Gastrocnemius medialis (tissue), 4 donors: ENCODE measurements around the gene SLC4A2. TPM values are rescaled to one million over a fixed set of nuclear protein-coding genes. Genes with fewer than 3 reads are reported as not detected.
"Not testable (repeated sequence)": the region's sequence is repeated elsewhere in the genome, so short reads cannot be mapped to it uniquely, and the experiment has no call there.

Source experiments
- ATAC-seq, 2 donors: fragments of 150-250 bp; one replicate each; pipeline ENCODE4 v1.9.1; 2016
- DNase-seq, 2 donors: peaks; one replicate each; pipeline ENCODE4 v3.0.0-alpha.2; 2019
- H3K27ac ChIP-seq, 4 donors: fragments of 200-600 bp; sonication (generic); 1 replicate in 1 of 4; 2 replicates in 3 of 4; pipeline ENCODE4 v1.5.1; 2016 to 2018; ENCODE audit warnings: mild to moderate bottlenecking in 2 of 4, moderate library complexity in 1 of 4
- H3K27me3 ChIP-seq, 3 donors: fragments of 200-600 bp; sonication (generic) in 2 of 3; 1 replicate in 1 of 3; 2 replicates in 2 of 3; pipeline versions ENCODE4 v1.5.1 to v1.6.0; 2016 to 2019; ENCODE audit warnings: mild to moderate bottlenecking in 1 of 3, moderate library complexity in 1 of 3
- H3K36me3 ChIP-seq, 2 donors: fragments of 200-600 bp; sonication (generic) in 1 of 2; one replicate each; pipeline ENCODE4 v1.5.1; 2017 to 2018
- H3K4me1 ChIP-seq, 2 donors: fragments of 200-600 bp; sonication (generic) in 1 of 2; one replicate each; pipeline ENCODE4 v1.5.1; 2016 to 2017; ENCODE audit warnings: mild to moderate bottlenecking in 2 of 2
- H3K4me3 ChIP-seq, 4 donors: fragments of 200-600 bp; sonication (generic) in 3 of 4; 1 replicate in 1 of 4; 2 replicates in 3 of 4; pipeline ENCODE4 v1.5.1; 2016 to 2019; ENCODE audit warnings: mild to moderate bottlenecking in 2 of 4
- H3K9me3 ChIP-seq, 3 donors: fragments of 200-600 bp; sonication (generic) in 2 of 3; 1 replicate in 1 of 3; 2 replicates in 2 of 3; pipeline ENCODE4 v1.5.1; 2016 to 2019
- POLR2A ChIP-seq, 2 donors: fragments of 450-650 bp; IDR thresholded peaks; one replicate each; pipeline ENCODE4 v1.6.1; 2017; ENCODE audit warnings: antibody characterized with exemption in 2 of 2, mild to moderate bottlenecking in 2 of 2, moderate library complexity in 2 of 2
- in situ Hi-C, 4 donors: fragments of 200-750 bp; cut with MboI; loops; one replicate each; pipeline versions ENCODE4 v1.15.0 to v1.8.0; 2017; ENCODE audit warnings: low sequenced_read_pairs in 4 of 4
- intact Hi-C: fragments of 100-400 bp; cut with DNase I; formaldehyde crosslinking; loops from one replicate; pipeline ENCODE4 v1.15.1; 2023; ENCODE audit warnings: low total_unique reads
- total RNA-seq, 4 donors: library from RNA; depleted of rRNA; stranded (reverse); fragments of >200 nt; gene quantifications; one replicate each; pipeline versions ENCODE4 v1.1.0 to v1.2.3, GENCODE V29; 2016
- TF ChIP-seq, protein P1 (sequence below), 5 experiments: fragments of 450-650 bp in 3 of 5; fragments of 200-600 bp in 2 of 5; sonication (generic) in 2 of 5; IDR thresholded peaks in 4 of 5; conservative IDR thresholded peaks in 1 of 5; 1 replicate in 4 of 5; 2 replicates in 1 of 5; pipeline ENCODE4 v1.5.1; 2016 to 2019; ENCODE audit warnings: antibody characterized with exemption in 5 of 5, mild to moderate bottlenecking in 3 of 5, moderate library complexity in 3 of 5

The SLC4A2 gene
- total RNA-seq, 4 donors from 2014 or later, result 27.5 to 39.6 (median 33.0) TPM

DNA sequence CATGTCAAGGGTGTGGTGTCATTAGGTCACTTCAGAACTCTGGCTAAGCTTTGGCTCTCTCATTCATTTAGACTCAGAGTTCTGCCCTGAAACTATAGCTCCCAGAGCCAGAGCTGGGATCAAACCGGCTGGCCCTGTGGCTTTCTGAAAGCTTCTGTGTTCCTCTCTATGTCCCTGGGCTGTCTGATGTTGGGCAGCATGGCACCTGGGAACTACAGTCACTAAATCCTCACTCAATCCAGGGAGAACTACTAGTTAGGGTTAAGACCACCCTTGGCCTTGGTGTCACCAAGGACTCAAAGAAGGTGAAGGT lies 48.3 kb upstream of the SLC4A2 start:
- Histone ChIP-seq H3K27ac (no peak overlapping the region), H3K27me3 (peaks cover 12 to 58% (median 55%) of the 10 kb centered on the region in 3 donors), H3K9me3 (no peaks in the 10 kb centered on the region), H3K36me3 (no peaks in the 10 kb centered on the region), H3K4me1 (peaks cover 0 to 19% of the 10 kb centered on the region in 2 donors), H3K4me3 (no peak overlapping the region)
- no peak for TF ChIP-seq POLR2A (IDR thresholded peaks at IDR 0.05)
- TF ChIP-seq, protein P1, sequence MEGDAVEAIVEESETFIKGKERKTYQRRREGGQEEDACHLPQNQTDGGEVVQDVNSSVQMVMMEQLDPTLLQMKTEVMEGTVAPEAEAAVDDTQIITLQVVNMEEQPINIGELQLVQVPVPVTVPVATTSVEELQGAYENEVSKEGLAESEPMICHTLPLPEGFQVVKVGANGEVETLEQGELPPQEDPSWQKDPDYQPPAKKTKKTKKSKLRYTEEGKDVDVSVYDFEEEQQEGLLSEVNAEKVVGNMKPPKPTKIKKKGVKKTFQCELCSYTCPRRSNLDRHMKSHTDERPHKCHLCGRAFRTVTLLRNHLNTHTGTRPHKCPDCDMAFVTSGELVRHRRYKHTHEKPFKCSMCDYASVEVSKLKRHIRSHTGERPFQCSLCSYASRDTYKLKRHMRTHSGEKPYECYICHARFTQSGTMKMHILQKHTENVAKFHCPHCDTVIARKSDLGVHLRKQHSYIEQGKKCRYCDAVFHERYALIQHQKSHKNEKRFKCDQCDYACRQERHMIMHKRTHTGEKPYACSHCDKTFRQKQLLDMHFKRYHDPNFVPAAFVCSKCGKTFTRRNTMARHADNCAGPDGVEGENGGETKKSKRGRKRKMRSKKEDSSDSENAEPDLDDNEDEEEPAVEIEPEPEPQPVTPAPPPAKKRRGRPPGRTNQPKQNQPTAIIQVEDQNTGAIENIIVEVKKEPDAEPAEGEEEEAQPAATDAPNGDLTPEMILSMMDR (IDR thresholded peaks at IDR 0.05 in 4 of 5, conservative IDR thresholded peaks at IDR 0.05 in 1 of 5), result no peak
- in situ Hi-C loops (no loop called here), intact Hi-C loops (no loop called here)
- DNase-seq (no peak), ATAC-seq (no peak)

GRCh38 chr7:151011616-151012015 lies 47.8 kb upstream of the SLC4A2 start:
- ATAC-seq, H3K27ac ChIP-seq, DNase-seq, H3K4me3 ChIP-seq, in situ Hi-C loops, H3K9me3 ChIP-seq, intact Hi-C loops, H3K36me3 ChIP-seq: not testable (repeated sequence)
- H3K4me1 ChIP-seq, result peaks cover 0 to 19% of the 10 kb centered on the region in 2 donors
- peaks cover 12 to 61% (median 58%) of the 10 kb centered on the region in 3 donors for H3K27me3 ChIP-seq

DNA sequence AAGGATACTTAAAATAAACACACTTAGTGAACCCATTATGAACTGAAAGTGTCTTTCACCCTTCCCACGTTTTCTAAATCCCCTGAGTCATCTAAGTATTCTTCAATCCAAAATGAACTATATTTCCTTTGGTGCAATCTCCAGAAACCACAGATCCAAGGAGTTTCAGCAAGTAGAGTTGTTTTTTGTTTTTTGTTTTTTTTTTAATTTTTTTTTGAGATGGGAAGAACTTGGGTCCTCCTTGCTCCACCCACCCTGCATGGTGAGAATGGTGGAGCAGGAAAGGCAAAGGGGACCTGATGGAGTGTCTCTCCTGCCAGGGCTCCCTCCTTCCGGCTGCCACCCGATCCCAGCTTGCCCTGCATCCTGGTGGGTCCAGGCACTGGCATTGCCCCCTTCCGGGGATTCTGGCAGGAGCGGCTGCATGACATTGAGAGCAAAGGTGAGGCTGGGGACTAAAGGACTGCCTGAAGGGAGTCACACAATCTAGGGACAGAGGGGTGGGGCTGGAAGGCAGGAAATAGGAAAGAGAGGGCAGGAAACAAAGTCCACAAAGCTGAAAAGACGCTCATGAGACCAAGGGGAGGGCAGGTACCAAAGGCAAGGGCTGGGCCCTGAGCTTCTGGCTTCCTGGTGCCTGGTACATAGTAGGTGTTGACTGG lies 47.2 kb upstream of the SLC4A2 start:
- H3K36me3 ChIP-seq, result no peaks in the 10 kb centered on the region
- ATAC-seq (no peak), DNase-seq (no peak)
- no peaks in the 10 kb centered on the region for H3K9me3 ChIP-seq
- H3K4me3 ChIP-seq, result no peak overlapping the region
- no peak overlapping the region for H3K27ac ChIP-seq
- TF ChIP-seq, protein P1 (IDR thresholded peaks at IDR 0.05 in 4 of 5, conservative IDR thresholded peaks at IDR 0.05 in 1 of 5), result no peak
- TF ChIP-seq POLR2A (IDR thresholded peaks at IDR 0.05), result no peak
- peaks cover 12 to 65% (median 59%) of the 10 kb centered on the region in 3 donors for H3K27me3 ChIP-seq
- H3K4me1 ChIP-seq, result peaks cover 0 to 19% of the 10 kb centered on the region in 2 donors
- intact Hi-C loops, result no loop called here
- in situ Hi-C loops, result no loop called here

GRCh38 chr7:151012911-151013347 lies 46.5 kb upstream of the SLC4A2 start:
- no peak for ATAC-seq
- H3K4me3 ChIP-seq, result no peak overlapping the region
- TF ChIP-seq, protein P1 (IDR thresholded peaks at IDR 0.05 in 4 of 5, conservative IDR thresholded peaks at IDR 0.05 in 1 of 5), result peak in 2 of 5 experiments; percentile 22 to 27
- TF ChIP-seq POLR2A (IDR thresholded peaks at IDR 0.05), result no peak
- no peak for DNase-seq
- peaks cover 17 to 73% (median 67%) of the 10 kb centered on the region in 3 donors for H3K27me3 ChIP-seq
- no peak overlapping the region for H3K27ac ChIP-seq
- in situ Hi-C loops (no loop called here), intact Hi-C loops (no loop called here)
- no peaks in the 10 kb centered on the region for H3K36me3 ChIP-seq
- H3K4me1 ChIP-seq, result peaks cover under 1 to 21% of the 10 kb centered on the region in 2 donors
- H3K9me3 ChIP-seq, result no peaks in the 10 kb centered on the region

GRCh38 chr7:151013356-151013732 lies 46.0 kb upstream of the SLC4A2 start:
- in situ Hi-C loops, result no loop called here
- H3K4me1 ChIP-seq, result peaks cover 3 to 23% of the 10 kb centered on the region in 2 donors
- H3K27ac ChIP-seq, result no peak overlapping the region
- no peaks in the 10 kb centered on the region for H3K9me3 ChIP-seq
- TF ChIP-seq, protein P1 (IDR thresholded peaks at IDR 0.05 in 4 of 5, conservative IDR thresholded peaks at IDR 0.05 in 1 of 5), result no peak
- no peak for TF ChIP-seq POLR2A (IDR thresholded peaks at IDR 0.05)
- peak overlapping the region; percentile 20 to 40 (median 26) for H3K4me3 ChIP-seq
- DNase-seq (no peak), ATAC-seq (no peak)
- intact Hi-C loops, result no loop called here
- peaks cover 21 to 74% (median 66%) of the 10 kb centered on the region in 3 donors for H3K27me3 ChIP-seq
- no peaks in the 10 kb centered on the region for H3K36me3 ChIP-seq
